Ramos (cell line): ENCODE results near the gene FAM20C.

Experiments
- in situ Hi-C: fragments of 300-500 bp; cut with MboI; formaldehyde crosslinking; loops from one replicate; pipeline ENCODE4 v1.14.3; 2022; ENCODE audit warnings: low sequenced_read_pairs; ENCODE audit not compliant: unreplicated experiment

The FAM20C gene

GRCh38 chr7:188727-189500 is 3.5 kb upstream of the FAM20C start:
- in situ Hi-C loops: no loop called here

GRCh38 chr7:189719-190118 is 2.7 kb upstream of the FAM20C start:
- in situ Hi-C loops: no loop called here

- in situ Hi-C loops: no loop called here
Observed at GRCh38 chr7:190196-190595, 2.2 kb upstream of the FAM20C start.

GRCh38 chr7:191105-191980 is 1.0 kb upstream of the FAM20C start:
- in situ Hi-C loops: no loop called here

- in situ Hi-C loops: no loop called here
Observed at GRCh38 chr7:192701-193480, 520 bp downstream of the FAM20C start.

GRCh38 chr7:193481-194251 is 1.3 kb downstream of the FAM20C start:
- in situ Hi-C loops: no loop called here

GRCh38 chr7:194252-195009 is 2.1 kb downstream of the FAM20C start:
- in situ Hi-C loops: no loop called here

GRCh38 chr7:195010-195829 is 2.8 kb downstream of the FAM20C start:
- in situ Hi-C loops: no loop called here

GRCh38 chr7:195830-196128 is 3.4 kb downstream of the FAM20C start:
- in situ Hi-C loops: no loop called here

GRCh38 chr7:196283-196682 is 3.9 kb downstream of the FAM20C start:
- in situ Hi-C loops: no loop called here

GRCh38 chr7:196778-197321 is 4.5 kb downstream of the FAM20C start:
- in situ Hi-C loops: no loop called here

- in situ Hi-C loops: no loop called here
Observed at GRCh38 chr7:197413-198335, 5.3 kb downstream of the FAM20C start.

- in situ Hi-C loops: no loop called here
Observed at GRCh38 chr7:199483-200249, 7.3 kb downstream of the FAM20C start.

GRCh38 chr7:200290-200689 is 7.9 kb downstream of the FAM20C start:
- in situ Hi-C loops: no loop called here

GRCh38 chr7:200704-201103 is 8.3 kb downstream of the FAM20C start:
- in situ Hi-C loops: no loop called here

- in situ Hi-C loops: no loop called here
Observed at GRCh38 chr7:204326-204725, 12.0 kb downstream of the FAM20C start.
